Measurements from ENCODE around the gene MAP1B.

- no peak for TF ChIP-seq CTCF (IDR thresholded peaks at IDR 0.05; ENCODE audit: borderline replicate concordance, extremely low read depth, low read length, poor library complexity, severe bottlenecking)
- TF ChIP-seq EZH2 (IDR thresholded peaks at IDR 0.05; ENCODE audit: borderline replicate concordance, low read depth, low read length, severe bottlenecking): no peak
These were observed 98.2 kb downstream of the MAP1B start for GRCh38 chr5:72205431-72206009.
